Ishikawa (cell line): Measurements from ENCODE around the gene SPAG7.

Experiments
- CREB1 ChIP-seq: IDR thresholded peaks from 2 replicates; pipeline ENCODE4 v1.6.1; 2012; ENCODE audit warnings: low read depth
- EGR1 ChIP-seq: IDR thresholded peaks from 2 replicates; pipeline ENCODE4 v1.6.1; 2012
- EP300 ChIP-seq: IDR thresholded peaks from 2 replicates; pipeline ENCODE4 v1.6.1; 2012; ENCODE audit warnings: borderline replicate concordance
- NFIC ChIP-seq: IDR thresholded peaks from 2 replicates; pipeline ENCODE4 v1.6.1; 2012
- TEAD4 ChIP-seq: IDR thresholded peaks from 2 replicates; pipeline ENCODE4 v1.6.1; 2012

GRCh38 chr17:5014357-5014756 lies 46.7 kb upstream of the SPAG7 start:
- TF ChIP-seq EP300 (no peak), EGR1 (no peak), TEAD4 (no peak), CREB1 (no peak), NFIC (no peak)
